RCC 7860 (cell line): ENCODE measurements around the gene MAPK8IP2.
"Not testable (repeated sequence)": the region's sequence is repeated elsewhere in the genome, so short reads cannot be mapped to it uniquely, and the experiment has no call there.

Experiments
- DNase-seq: peaks from one replicate; pipeline ENCODE4 v3.0.0-alpha.2; 2015; ENCODE audit warnings: low spot score
- FAIRE-seq: peaks from 2 replicates; lab custom pipeline; 2012; peaks lifted over from hg19 to GRCh38; lab: Jason Lieb, UNC

Gene MAPK8IP2

GRCh38 chr22:50628543-50629134 is 28.0 kb downstream of the MAPK8IP2 start:
- no peak for FAIRE-seq

GRCh38 chr22:50630376-50630775 is 29.8 kb downstream of the MAPK8IP2 start:
- FAIRE-seq (no peak), DNase-seq (peak; percentile 45)

More at GRCh38 chr22:50628543-50629134, 28.0 kb downstream of the MAPK8IP2 start:
- DNase-seq: no peak

- no peak for FAIRE-seq
- DNase-seq: no peak
Observed at GRCh38 chr22:50633086-50633485, 32.5 kb downstream of the MAPK8IP2 start.

- FAIRE-seq: no peak
- no peak for DNase-seq
Observed at GRCh38 chr22:50633771-50634170, 33.2 kb downstream of the MAPK8IP2 start.

GRCh38 chr22:50635591-50635990 is 35.0 kb downstream of the MAPK8IP2 start:
- FAIRE-seq (no peak), DNase-seq (no peak)

GRCh38 chr22:50640296-50640695 is 39.7 kb downstream of the MAPK8IP2 start:
- DNase-seq, FAIRE-seq: not testable (repeated sequence)

GRCh38 chr22:50640857-50641647 is 40.5 kb downstream of the MAPK8IP2 start:
- no peak for FAIRE-seq
- no peak for DNase-seq

- no peak for FAIRE-seq
- DNase-seq: no peak
Observed at GRCh38 chr22:50641696-50642607, 41.4 kb downstream of the MAPK8IP2 start.

GRCh38 chr22:50643021-50643820 is 42.6 kb downstream of the MAPK8IP2 start:
- DNase-seq, FAIRE-seq: not testable (repeated sequence)

GRCh38 chr22:50643821-50644101 is 43.2 kb downstream of the MAPK8IP2 start:
- FAIRE-seq, DNase-seq: not testable (repeated sequence)

GRCh38 chr22:50653256-50653655 is 52.7 kb downstream of the MAPK8IP2 start:
- FAIRE-seq (no peak), DNase-seq (no peak)

GRCh38 chr22:50654664-50655063 is 54.1 kb downstream of the MAPK8IP2 start:
- FAIRE-seq, DNase-seq: not testable (repeated sequence)

- FAIRE-seq: peak; percentile 80
- DNase-seq: peak; percentile 87
Observed at GRCh38 chr22:50656122-50657070, 55.8 kb downstream of the MAPK8IP2 start.

- FAIRE-seq (no peak), DNase-seq (no peak)
Observed at GRCh38 chr22:50657925-50658324, 57.3 kb downstream of the MAPK8IP2 start.

GRCh38 chr22:50659711-50660110 is 59.1 kb downstream of the MAPK8IP2 start:
- FAIRE-seq, DNase-seq: not testable (repeated sequence)

- no peak for DNase-seq
- FAIRE-seq: no peak
Observed at GRCh38 chr22:50660306-50660705, 59.7 kb downstream of the MAPK8IP2 start.
